T1000 (cell line): ENCODE results near the gene HS3ST5.
"Not testable (repeated sequence)": the region's sequence is repeated elsewhere in the genome, so short reads cannot be mapped to it uniquely, and the experiment has no call there.

Source experiments
- DNase-seq: peaks from one replicate; lab custom pipeline; 2025; ENCODE audit warnings: mixed read lengths; lab: John Stamatoyannopoulos, UW

HS3ST5 gene

GRCh38 chr6:114276783-114277182, 66.0 kb downstream of the HS3ST5 start:
- DNase-seq: no peak

- no peak for DNase-seq
Observed at GRCh38 chr6:114274836-114275235, 68.0 kb downstream of the HS3ST5 start.

DNA sequence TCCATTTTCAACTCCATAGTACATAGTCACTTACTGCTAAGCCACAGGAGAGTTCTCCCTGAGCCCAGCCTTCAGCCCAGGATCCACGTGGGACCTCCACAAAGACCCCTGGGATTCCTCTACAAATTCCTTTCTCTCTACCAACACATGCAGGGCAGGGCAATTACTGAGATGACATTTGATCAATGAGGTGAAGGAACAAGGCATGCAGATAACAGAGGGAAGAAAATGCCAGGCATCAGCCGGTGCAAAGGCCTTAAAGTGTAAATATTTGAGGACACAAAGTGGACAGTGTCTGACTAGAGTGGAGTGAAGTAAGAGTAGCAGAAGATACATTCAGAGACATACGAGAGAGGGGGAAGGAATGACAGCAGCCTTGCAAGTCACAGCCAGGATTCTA, 70.2 kb downstream of the HS3ST5 start:
- DNase-seq: no peak

DNA sequence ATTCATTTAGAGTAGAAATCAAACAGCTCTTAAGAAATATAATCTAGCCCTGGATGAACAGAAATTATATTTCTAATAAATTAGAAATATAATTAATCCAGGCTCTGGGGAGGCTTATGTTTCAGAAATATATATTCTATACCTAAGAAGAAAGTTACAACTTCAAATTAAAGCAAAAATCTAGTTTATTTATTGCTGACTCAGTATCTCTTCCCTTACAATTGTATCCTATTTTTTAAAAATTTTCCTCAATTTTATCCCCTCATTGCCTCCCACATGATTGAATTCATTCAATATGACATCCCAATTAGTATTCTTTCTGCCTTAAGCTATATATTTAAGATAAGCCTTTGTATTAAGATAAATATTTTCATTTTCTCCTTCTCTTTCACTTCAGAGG, 71.4 kb downstream of the HS3ST5 start:
- no peak for DNase-seq

DNA sequence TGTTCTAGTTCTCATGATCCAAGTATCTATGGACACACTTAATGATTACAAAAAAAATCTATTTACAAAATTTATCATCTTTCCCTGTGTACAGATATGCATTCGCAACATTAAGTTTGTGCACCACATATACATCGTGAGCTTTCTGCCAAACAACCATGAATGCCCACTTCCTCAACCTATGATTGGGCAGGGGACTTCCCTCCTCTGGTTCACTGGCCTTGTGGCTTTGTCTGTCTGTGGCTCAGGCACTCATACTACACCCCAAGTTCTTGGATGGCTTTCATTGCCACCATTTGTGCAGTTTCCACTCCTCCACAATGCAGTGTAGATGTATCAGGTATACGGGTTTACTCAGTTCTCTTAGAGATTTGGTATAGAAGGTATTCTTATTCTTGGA, 74.9 kb downstream of the HS3ST5 start:
- DNase-seq: no peak

DNA sequence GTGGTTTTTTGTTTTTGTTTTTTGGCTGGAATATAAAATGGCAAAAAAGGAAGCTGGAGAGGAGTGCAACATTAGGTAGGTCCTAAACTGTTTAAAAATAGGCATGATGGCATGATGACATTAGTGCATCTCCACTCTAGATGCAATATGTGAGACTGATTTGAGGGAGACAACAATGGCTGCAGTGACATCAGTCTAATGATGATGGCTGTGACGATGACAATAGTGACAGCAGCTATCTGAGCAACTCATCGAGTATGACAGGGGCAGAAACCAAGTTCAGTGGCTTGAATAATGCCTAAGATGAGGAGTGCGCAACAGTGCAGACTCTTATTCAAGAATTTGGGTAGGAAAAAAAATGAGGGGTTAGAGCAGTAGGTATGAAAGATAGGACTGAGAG, 82.0 kb downstream of the HS3ST5 start:
- no peak for DNase-seq

- no peak for DNase-seq
Observed at GRCh38 chr6:114258376-114258775, 84.4 kb downstream of the HS3ST5 start.

GRCh38 chr6:114253431-114253830, 89.4 kb downstream of the HS3ST5 start:
- DNase-seq: no peak

GRCh38 chr6:114249522-114249921, 93.3 kb downstream of the HS3ST5 start:
- no peak for DNase-seq

DNA sequence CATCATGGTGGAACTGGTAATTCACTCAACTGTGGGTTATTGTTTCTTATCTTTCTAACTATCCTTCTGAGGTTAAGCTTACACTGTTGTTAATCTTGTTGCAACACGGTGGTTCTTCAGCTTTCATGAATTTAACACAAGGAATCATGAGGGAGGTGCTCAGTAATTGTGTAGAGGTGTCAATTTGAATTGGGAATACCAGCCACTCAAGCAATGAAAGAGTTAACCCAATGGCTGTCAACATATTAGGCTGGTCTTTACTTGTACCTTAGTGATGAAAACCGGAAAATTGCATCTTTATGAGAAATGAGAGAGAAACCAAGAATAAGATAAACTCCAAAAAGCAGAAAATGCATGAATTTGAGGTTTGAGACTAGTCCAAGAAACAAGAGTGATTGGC, 95.7 kb downstream of the HS3ST5 start:
- DNase-seq: no peak

DNA sequence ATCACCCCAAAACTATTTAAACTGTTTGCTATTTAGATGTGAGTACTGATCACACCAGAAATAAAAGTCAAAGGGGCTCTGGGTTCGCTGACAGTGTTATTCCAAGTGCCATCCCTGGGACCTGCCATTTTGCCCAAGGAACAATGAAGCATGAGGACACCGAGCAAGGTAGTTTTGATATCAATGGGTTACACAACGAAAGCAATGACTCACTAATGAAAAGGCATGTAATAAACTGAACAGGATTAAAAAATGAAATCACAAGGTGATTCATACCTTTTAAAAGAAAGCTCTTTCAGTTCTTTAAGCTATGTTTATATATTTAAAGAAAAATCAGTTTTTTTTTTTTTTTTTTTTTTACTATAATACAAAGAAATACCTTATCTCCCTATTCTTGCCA, 102.0 kb downstream of the HS3ST5 start:
- DNase-seq: no peak

- DNase-seq: no peak
Observed at GRCh38 chr6:114228675-114229074, 114.1 kb downstream of the HS3ST5 start.

GRCh38 chr6:114227944-114228468, 114.8 kb downstream of the HS3ST5 start:
- DNase-seq: no peak

- no peak for DNase-seq
Observed at GRCh38 chr6:114220241-114220640, 122.6 kb downstream of the HS3ST5 start.

- no peak for DNase-seq
Observed at GRCh38 chr6:114218437-114219340, 124.1 kb downstream of the HS3ST5 start.

- not testable (repeated sequence) for DNase-seq
Observed at GRCh38 chr6:114217996-114218395, 124.8 kb downstream of the HS3ST5 start.

DNA sequence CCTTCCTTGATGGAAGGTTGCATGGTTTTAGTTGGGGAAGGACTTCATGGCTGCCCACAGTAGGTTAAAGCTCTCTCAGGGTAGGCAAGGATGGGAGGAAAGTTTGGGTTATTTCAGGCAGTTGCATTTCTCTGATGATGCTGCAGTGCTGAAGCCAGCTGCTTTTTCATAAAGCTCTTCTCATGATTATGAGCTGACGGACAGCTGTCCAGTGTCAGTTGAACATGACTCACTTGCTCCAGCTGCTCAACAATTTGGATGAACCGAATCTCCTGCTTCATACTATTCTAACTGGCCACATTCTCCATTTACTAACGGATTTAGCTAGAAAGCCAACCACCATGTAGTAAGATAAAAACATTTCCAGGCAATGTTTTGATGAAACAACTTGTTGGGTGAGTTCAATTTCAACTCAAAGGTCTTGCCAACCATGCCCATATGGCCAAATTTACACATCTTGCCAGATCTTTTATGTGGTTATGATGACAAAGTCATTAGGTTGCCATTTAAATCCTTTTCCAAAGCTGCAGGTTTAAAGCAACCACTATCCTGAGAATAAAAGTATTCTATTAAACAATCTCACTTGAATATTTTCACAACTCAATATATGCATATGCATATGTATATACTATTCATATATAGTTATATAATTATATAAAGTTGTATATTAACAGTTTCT, 125.9 kb downstream of the HS3ST5 start:
- DNase-seq: no peak

GRCh38 chr6:114210467-114210866, 132.4 kb downstream of the HS3ST5 start:
- no peak for DNase-seq

- DNase-seq: no peak
Observed at GRCh38 chr6:114203460-114203859, 139.4 kb downstream of the HS3ST5 start.

GRCh38 chr6:114202389-114202788, 140.4 kb downstream of the HS3ST5 start:
- no peak for DNase-seq

DNA sequence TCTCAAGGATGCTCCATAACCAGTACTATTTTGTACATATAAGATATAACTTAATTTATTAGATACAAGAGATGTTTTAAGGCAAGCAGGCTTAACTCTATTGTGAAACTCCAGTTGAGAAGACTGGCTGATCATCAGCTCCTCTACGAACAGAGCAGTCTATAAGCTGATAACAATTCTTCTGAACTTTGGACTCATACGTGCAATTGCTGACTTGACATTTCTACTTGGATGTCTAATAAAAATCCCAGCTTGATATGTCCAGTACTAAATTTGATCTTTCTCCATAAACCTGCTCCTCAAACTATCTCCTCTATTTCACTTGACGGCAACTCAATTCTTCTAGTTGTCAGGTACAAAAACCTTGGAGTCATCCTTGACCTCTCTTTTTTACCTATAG, 141.9 kb downstream of the HS3ST5 start:
- DNase-seq: no peak

- no peak for DNase-seq
Observed at GRCh38 chr6:114195631-114196403, 147.0 kb downstream of the HS3ST5 start.
